Breast epithelium (tissue), 3 donors: ENCODE data around the gene DYSF.

ENCODE experiments used
- CTCF ChIP-seq, 3 donors: fragments of 450-650 bp; IDR thresholded peaks; one replicate each; pipeline ENCODE4 v1.5.1; 2016 to 2017; ENCODE audit warnings: antibody characterized with exemption in 3 of 3, mild to moderate bottlenecking in 3 of 3, moderate library complexity in 3 of 3
- POLR2AphosphoS5 ChIP-seq, 3 donors: sonication (generic); formaldehyde crosslinking; IDR thresholded peaks; one replicate each; pipeline ENCODE4 v1.6.1; 2017; ENCODE audit warnings: antibody characterized with exemption in 3 of 3

- TF ChIP-seq CTCF (IDR thresholded peaks at IDR 0.05) (no peak), POLR2AphosphoS5 (IDR thresholded peaks at IDR 0.05) (no peak)
Measured at GRCh38 chr2:71608034-71608433, 154.7 kb downstream of the DYSF start.
